ENCODE results near the gene PWWP2B. TPM values are rescaled to one million over a fixed set of nuclear protein-coding genes. Genes with fewer than 3 reads are reported as not detected.

PWWP2B gene
- total and polyA plus RNA-seq, 2 experiments from 2014 or later, result 2.3 to 12.8 TPM

DNA sequence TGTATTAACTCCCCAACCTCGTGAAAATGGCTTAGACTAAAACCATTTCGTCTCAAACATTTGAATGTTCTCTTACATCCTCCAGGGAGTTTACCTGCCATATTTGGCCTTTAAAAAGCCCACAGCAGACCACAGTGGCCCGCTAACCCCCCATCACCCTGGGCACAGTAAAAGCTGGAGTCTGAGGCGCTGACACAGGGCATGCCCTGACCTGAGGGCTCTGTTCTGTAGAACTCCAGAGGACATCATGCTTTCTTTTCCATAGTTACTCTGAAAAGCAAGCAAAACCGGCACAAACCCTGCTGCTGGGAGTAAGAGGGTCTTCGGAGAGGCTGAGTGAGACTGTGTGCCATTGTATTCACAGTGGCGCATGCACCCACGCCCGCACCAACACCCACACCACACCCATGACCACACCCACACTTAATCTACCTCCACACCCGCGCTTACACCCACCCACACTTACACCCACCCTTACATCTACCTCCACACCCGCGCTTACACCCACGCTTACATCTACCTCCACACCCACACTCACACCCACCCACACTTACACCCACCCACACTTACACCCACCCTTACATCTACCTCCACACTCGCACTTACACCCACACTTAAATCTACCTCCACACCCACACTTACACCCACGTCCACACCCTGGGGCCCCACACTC is 32.9 kb upstream of the PWWP2B start:
- 0 out of 2 replicates have a peak overlapping the region, but pooled peaks have one; percentile 26 for H3K27ac ChIP-seq (ENCODE audit: low read depth)
- no peak overlapping the region for H2AFZ ChIP-seq
- H3K79me2 ChIP-seq (replicated peaks; ENCODE audit: insufficient read depth), result no peaks in the 10 kb centered on the region
- no peak overlapping the region for H3K4me3 Mint-ChIP-seq
- H3K4me3 ChIP-seq, result no peak overlapping the region
- H3K27ac Mint-ChIP-seq, result no peak overlapping the region
- H3K9me2 ChIP-seq (ENCODE audit: insufficient read depth), result no peaks in the 10 kb centered on the region
- H3K27me3 Mint-ChIP-seq (ENCODE audit: insufficient read depth, low read depth, poor library complexity), result peaks cover 7% of the 10 kb centered on the region
- H4K20me1 ChIP-seq (replicated peaks; ENCODE audit: insufficient read depth), result no peaks in the 10 kb centered on the region
- peaks cover 12% of the 10 kb centered on the region for H3K4me1 Mint-ChIP-seq
- H3K9me3 Mint-ChIP-seq, result no peaks in the 10 kb centered on the region
- no peaks in the 10 kb centered on the region for H3K4me1 ChIP-seq (ENCODE audit: insufficient read depth)
- H3K36me3 Mint-ChIP-seq (ENCODE audit: low read depth), result no peaks in the 10 kb centered on the region
- H3K36me3 ChIP-seq (ENCODE audit: insufficient read depth), result no peaks in the 10 kb centered on the region
- no peak for ATAC-seq
- no peaks in the 10 kb centered on the region for H3K27me3 ChIP-seq (ENCODE audit: insufficient read depth)
- 0 out of 2 replicates have a peak, but pooled peaks cover 3% of the 10 kb centered on the region for H3F3A ChIP-seq (replicated peaks; ENCODE audit: low read depth)
- TF ChIP-seq STAT1 (IDR thresholded peaks at IDR 0.05; ENCODE audit: unreplicated experiment) (no peak), NANOG (IDR thresholded peaks at IDR 0.05; ENCODE audit: borderline replicate concordance) (no peak), JUNB (IDR thresholded peaks at IDR 0.05; ENCODE audit: unreplicated experiment) (no peak), ZNF462 (CRISPR knock-in tag; IDR thresholded peaks at IDR 0.05) (no peak), ETS1 (IDR thresholded peaks at IDR 0.05) (no peak), POLR2AphosphoS5 (IDR thresholded peaks at IDR 0.05; ENCODE audit: low read depth) (no peak), CTCF (conservative IDR thresholded peaks at IDR 0.05; ENCODE audit: low read depth in 2 of 2) (no peak), CREB1 (CRISPR knock-in tag; IDR thresholded peaks at IDR 0.05; ENCODE audit: low read depth) (no peak), ZNF114 (CRISPR knock-in tag; IDR thresholded peaks at IDR 0.05) (no peak), EZH2 (IDR thresholded peaks at IDR 0.05; ENCODE audit: low read depth, unreplicated experiment) (no peak), EZH2phosphoT487 (IDR thresholded peaks at IDR 0.05; ENCODE audit: unreplicated experiment) (no peak), ZNF331 (CRISPR knock-in tag; IDR thresholded peaks at IDR 0.05; ENCODE audit: low read depth) (no peak)
- TF ChIP-seq, protein P1, sequence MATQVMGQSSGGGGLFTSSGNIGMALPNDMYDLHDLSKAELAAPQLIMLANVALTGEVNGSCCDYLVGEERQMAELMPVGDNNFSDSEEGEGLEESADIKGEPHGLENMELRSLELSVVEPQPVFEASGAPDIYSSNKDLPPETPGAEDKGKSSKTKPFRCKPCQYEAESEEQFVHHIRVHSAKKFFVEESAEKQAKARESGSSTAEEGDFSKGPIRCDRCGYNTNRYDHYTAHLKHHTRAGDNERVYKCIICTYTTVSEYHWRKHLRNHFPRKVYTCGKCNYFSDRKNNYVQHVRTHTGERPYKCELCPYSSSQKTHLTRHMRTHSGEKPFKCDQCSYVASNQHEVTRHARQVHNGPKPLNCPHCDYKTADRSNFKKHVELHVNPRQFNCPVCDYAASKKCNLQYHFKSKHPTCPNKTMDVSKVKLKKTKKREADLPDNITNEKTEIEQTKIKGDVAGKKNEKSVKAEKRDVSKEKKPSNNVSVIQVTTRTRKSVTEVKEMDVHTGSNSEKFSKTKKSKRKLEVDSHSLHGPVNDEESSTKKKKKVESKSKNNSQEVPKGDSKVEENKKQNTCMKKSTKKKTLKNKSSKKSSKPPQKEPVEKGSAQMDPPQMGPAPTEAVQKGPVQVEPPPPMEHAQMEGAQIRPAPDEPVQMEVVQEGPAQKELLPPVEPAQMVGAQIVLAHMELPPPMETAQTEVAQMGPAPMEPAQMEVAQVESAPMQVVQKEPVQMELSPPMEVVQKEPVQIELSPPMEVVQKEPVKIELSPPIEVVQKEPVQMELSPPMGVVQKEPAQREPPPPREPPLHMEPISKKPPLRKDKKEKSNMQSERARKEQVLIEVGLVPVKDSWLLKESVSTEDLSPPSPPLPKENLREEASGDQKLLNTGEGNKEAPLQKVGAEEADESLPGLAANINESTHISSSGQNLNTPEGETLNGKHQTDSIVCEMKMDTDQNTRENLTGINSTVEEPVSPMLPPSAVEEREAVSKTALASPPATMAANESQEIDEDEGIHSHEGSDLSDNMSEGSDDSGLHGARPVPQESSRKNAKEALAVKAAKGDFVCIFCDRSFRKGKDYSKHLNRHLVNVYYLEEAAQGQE (IDR thresholded peaks at IDR 0.05; ENCODE audit: unreplicated experiment), result no peak
- DNase-seq (ENCODE audit: low spot score), result no peak
- no peak overlapping the region for H3K4me2 ChIP-seq
